ENCODE data around the gene REEP3.

REEP3 gene

DNA sequence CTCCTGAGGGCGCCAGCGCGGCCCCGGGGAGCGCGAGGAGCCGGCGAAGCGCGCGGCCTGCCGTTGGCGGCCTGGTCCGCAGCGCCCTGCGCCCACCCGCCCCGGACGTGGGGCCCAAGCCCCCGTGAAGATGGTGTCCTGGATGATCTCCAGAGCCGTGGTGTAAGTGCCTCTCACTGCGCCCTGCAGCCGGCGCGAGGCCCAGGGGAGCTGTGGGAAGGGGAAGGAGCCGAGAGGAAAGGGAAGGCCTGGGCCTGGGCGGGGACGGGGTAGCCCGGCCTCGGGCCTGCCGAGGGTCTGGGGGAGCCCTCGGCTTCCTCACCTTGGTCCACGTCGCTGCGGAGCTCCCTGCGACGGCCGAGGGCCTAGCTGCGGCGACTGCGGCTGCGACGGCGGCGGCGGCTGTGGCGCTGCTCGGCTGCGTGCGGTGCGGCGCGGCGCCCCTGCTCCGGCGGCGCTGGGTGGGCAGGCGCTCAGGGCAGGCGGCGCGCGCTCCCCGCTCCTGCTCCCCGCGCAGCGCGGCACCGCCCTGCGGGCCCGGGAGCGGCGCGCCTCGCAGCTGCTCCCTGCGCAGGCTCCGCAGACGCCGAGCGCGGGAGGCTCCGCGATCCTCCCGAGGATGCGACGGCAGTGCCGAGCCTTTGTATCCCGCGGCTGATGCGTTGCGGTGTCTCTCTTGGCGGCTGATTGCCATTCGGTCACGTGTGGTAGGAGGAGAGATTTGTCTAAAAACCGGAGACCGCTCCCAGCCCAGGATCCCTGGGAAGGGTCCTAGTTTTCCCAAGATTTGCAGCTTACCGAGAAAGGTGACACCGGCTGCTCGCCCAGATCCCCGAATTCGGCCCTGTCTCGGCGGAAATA is 445 bp downstream of the REEP3 start:
- ChIA-PET POLR2A (interaction anchor here (0.6 to 4.2 kb wide), 11 partner anchors 11 to 388 kb away, joined by 3 to 25 read pairs (median 3); partner anchors contain the start of gene JMJD1C), CTCF (interaction anchor here (0.6 to 2.8 kb wide), 6 partner anchors 9 to 304 kb away, joined by 3 to 12 read pairs (median 3); no protein-coding TSS in a partner anchor)
- H3K36me3 ChIP-seq (ENCODE audit: control insufficient read depth in 2 of 2, insufficient read depth in 1 of 2, low read length in 2 of 2): no peaks in the 10 kb centered on the region; a peak in 1 of 3 replicates
- no peaks in the 10 kb centered on the region for H3K9me3 ChIP-seq (ENCODE audit: control insufficient read depth, insufficient read depth, low read depth, low read length)
- H3K4me3 ChIP-seq (ENCODE audit: low read depth, low read length): peak overlapping the region; percentile 95
- H3K27ac ChIP-seq (ENCODE audit: extremely low read depth, low read depth, low read length): peak overlapping the region; percentile 99
- H3K4me1 ChIP-seq (ENCODE audit: control insufficient read depth, insufficient read depth, low read length): peaks cover 13% of the 10 kb centered on the region
- peak; percentile 11; the same call in 1 of the 2 replicates for TF ChIP-seq ZXDB (tag by site-specific recombination; IDR thresholded peaks at IDR 0.05)
- TF ChIP-seq, protein P1, sequence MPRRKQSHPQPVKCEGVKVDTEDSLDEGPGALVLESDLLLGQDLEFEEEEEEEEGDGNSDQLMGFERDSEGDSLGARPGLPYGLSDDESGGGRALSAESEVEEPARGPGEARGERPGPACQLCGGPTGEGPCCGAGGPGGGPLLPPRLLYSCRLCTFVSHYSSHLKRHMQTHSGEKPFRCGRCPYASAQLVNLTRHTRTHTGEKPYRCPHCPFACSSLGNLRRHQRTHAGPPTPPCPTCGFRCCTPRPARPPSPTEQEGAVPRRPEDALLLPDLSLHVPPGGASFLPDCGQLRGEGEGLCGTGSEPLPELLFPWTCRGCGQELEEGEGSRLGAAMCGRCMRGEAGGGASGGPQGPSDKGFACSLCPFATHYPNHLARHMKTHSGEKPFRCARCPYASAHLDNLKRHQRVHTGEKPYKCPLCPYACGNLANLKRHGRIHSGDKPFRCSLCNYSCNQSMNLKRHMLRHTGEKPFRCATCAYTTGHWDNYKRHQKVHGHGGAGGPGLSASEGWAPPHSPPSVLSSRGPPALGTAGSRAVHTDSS (tag by site-specific recombination; IDR thresholded peaks at IDR 0.05): no peak
- TF ChIP-seq, protein P2, sequence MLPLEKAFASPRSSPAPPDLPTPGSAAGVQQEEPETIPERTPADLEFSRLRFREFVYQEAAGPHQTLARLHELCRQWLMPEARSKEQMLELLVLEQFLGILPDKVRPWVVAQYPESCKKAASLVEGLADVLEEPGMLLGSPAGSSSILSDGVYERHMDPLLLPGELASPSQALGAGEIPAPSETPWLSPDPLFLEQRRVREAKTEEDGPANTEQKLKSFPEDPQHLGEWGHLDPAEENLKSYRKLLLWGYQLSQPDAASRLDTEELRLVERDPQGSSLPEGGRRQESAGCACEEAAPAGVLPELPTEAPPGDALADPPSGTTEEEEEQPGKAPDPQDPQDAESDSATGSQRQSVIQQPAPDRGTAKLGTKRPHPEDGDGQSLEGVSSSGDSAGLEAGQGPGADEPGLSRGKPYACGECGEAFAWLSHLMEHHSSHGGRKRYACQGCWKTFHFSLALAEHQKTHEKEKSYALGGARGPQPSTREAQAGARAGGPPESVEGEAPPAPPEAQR (tag by site-specific recombination; IDR thresholded peaks at IDR 0.05): no peak
- no peak for TF ChIP-seq ZNF529 (tag by site-specific recombination; IDR thresholded peaks at IDR 0.05; ENCODE audit: insufficient replicate concordance)
- TF ChIP-seq, protein P3, sequence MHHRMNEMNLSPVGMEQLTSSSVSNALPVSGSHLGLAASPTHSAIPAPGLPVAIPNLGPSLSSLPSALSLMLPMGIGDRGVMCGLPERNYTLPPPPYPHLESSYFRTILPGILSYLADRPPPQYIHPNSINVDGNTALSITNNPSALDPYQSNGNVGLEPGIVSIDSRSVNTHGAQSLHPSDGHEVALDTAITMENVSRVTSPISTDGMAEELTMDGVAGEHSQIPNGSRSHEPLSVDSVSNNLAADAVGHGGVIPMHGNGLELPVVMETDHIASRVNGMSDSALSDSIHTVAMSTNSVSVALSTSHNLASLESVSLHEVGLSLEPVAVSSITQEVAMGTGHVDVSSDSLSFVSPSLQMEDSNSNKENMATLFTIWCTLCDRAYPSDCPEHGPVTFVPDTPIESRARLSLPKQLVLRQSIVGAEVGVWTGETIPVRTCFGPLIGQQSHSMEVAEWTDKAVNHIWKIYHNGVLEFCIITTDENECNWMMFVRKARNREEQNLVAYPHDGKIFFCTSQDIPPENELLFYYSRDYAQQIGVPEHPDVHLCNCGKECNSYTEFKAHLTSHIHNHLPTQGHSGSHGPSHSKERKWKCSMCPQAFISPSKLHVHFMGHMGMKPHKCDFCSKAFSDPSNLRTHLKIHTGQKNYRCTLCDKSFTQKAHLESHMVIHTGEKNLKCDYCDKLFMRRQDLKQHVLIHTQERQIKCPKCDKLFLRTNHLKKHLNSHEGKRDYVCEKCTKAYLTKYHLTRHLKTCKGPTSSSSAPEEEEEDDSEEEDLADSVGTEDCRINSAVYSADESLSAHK (tag by site-specific recombination; IDR thresholded peaks at IDR 0.05): peak; percentile 12; the same call in 1 of the 2 replicates
- no peak for TF ChIP-seq ZFP41 (tag by site-specific recombination; IDR thresholded peaks at IDR 0.05; ENCODE audit: borderline replicate concordance)
- TF ChIP-seq ZNF701 (tag by site-specific recombination; IDR thresholded peaks at IDR 0.05): no peak
- TF ChIP-seq, protein P4, sequence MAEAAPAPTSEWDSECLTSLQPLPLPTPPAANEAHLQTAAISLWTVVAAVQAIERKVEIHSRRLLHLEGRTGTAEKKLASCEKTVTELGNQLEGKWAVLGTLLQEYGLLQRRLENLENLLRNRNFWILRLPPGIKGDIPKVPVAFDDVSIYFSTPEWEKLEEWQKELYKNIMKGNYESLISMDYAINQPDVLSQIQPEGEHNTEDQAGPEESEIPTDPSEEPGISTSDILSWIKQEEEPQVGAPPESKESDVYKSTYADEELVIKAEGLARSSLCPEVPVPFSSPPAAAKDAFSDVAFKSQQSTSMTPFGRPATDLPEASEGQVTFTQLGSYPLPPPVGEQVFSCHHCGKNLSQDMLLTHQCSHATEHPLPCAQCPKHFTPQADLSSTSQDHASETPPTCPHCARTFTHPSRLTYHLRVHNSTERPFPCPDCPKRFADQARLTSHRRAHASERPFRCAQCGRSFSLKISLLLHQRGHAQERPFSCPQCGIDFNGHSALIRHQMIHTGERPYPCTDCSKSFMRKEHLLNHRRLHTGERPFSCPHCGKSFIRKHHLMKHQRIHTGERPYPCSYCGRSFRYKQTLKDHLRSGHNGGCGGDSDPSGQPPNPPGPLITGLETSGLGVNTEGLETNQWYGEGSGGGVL (tag by site-specific recombination; IDR thresholded peaks at IDR 0.05): no peak
- TF ChIP-seq SCRT2 (tag by site-specific recombination; IDR thresholded peaks at IDR 0.05): no peak
- no peak for TF ChIP-seq ZNF114 (tag by site-specific recombination; IDR thresholded peaks at IDR 0.05)
- TF ChIP-seq KLF10 (tag by site-specific recombination; IDR thresholded peaks at IDR 0.05): no peak
- TF ChIP-seq, protein P5, sequence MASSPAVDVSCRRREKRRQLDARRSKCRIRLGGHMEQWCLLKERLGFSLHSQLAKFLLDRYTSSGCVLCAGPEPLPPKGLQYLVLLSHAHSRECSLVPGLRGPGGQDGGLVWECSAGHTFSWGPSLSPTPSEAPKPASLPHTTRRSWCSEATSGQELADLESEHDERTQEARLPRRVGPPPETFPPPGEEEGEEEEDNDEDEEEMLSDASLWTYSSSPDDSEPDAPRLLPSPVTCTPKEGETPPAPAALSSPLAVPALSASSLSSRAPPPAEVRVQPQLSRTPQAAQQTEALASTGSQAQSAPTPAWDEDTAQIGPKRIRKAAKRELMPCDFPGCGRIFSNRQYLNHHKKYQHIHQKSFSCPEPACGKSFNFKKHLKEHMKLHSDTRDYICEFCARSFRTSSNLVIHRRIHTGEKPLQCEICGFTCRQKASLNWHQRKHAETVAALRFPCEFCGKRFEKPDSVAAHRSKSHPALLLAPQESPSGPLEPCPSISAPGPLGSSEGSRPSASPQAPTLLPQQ (tag by site-specific recombination; IDR thresholded peaks at IDR 0.05): 0 out of 2 replicates have a peak, but pooled peaks have one; percentile 3
- no peak for TF ChIP-seq ZNF549 (tag by site-specific recombination; IDR thresholded peaks at IDR 0.05)
- peak; percentile 50; the same call in 1 of the 2 replicates for TF ChIP-seq KLF16 (tag by site-specific recombination; IDR thresholded peaks at IDR 0.05)
- TF ChIP-seq ZNF23 (tag by site-specific recombination; IDR thresholded peaks at IDR 0.05; ENCODE audit: borderline replicate concordance): no peak
- no peak for TF ChIP-seq ZNF292 (tag by site-specific recombination; IDR thresholded peaks at IDR 0.05; ENCODE audit: borderline replicate concordance, low read depth)
- TF ChIP-seq ZNF521 (tag by site-specific recombination; IDR thresholded peaks at IDR 0.05): no peak
- TF ChIP-seq ZNF155 (tag by site-specific recombination; IDR thresholded peaks at IDR 0.05): no peak
- TF ChIP-seq, protein P6, sequence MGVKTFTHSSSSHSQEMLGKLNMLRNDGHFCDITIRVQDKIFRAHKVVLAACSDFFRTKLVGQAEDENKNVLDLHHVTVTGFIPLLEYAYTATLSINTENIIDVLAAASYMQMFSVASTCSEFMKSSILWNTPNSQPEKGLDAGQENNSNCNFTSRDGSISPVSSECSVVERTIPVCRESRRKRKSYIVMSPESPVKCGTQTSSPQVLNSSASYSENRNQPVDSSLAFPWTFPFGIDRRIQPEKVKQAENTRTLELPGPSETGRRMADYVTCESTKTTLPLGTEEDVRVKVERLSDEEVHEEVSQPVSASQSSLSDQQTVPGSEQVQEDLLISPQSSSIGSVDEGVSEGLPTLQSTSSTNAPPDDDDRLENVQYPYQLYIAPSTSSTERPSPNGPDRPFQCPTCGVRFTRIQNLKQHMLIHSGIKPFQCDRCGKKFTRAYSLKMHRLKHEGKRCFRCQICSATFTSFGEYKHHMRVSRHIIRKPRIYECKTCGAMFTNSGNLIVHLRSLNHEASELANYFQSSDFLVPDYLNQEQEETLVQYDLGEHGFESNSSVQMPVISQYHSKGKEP (tag by site-specific recombination; IDR thresholded peaks at IDR 0.05): no peak
- 0 out of 2 replicates have a peak, but pooled peaks have one; percentile 30 for TF ChIP-seq ZNF121 (tag by site-specific recombination; IDR thresholded peaks at IDR 0.05)
- TF ChIP-seq ZBTB8A (tag by site-specific recombination; IDR thresholded peaks at IDR 0.05): no peak; the same call in none of the 2 replicates
- TF ChIP-seq, protein P7, sequence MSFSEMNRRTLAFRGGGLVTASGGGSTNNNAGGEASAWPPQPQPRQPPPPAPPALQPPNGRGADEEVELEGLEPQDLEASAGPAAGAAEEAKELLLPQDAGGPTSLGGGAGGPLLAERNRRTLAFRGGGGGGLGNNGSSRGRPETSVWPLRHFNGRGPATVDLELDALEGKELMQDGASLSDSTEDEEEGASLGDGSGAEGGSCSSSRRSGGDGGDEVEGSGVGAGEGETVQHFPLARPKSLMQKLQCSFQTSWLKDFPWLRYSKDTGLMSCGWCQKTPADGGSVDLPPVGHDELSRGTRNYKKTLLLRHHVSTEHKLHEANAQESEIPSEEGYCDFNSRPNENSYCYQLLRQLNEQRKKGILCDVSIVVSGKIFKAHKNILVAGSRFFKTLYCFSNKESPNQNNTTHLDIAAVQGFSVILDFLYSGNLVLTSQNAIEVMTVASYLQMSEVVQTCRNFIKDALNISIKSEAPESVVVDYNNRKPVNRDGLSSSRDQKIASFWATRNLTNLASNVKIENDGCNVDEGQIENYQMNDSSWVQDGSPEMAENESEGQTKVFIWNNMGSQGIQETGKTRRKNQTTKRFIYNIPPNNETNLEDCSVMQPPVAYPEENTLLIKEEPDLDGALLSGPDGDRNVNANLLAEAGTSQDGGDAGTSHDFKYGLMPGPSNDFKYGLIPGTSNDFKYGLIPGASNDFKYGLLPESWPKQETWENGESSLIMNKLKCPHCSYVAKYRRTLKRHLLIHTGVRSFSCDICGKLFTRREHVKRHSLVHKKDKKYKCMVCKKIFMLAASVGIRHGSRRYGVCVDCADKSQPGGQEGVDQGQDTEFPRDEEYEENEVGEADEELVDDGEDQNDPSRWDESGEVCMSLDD (tag by site-specific recombination; IDR thresholded peaks at IDR 0.05): no peak
